Ovary (tissue), 3 donors: Measurements from ENCODE around the gene COL5A2.

Experiments used
- EP300 ChIP-seq: sonication (generic); formaldehyde crosslinking; IDR thresholded peaks from one replicate; pipeline ENCODE4 v1.6.1; 2017; ENCODE audit warnings: antibody characterized with exemption
- POLR2A ChIP-seq: fragments of 450-650 bp; IDR thresholded peaks from one replicate; pipeline ENCODE4 v1.6.1; 2017; ENCODE audit warnings: antibody characterized with exemption, mild to moderate bottlenecking, moderate library complexity
- TF ChIP-seq, protein P1 (sequence below), 3 donors: fragments of 450-650 bp in 2 of 3; fragments of 200-600 bp in 1 of 3; IDR thresholded peaks; one replicate each; pipeline versions ENCODE4 v1.5.1 to v1.8.0; 2016 to 2022; ENCODE audit warnings: antibody characterized with exemption in 3 of 3, mild to moderate bottlenecking in 1 of 3
- donor health status: DM: no; HTN: no; CAD: no.

DNA sequence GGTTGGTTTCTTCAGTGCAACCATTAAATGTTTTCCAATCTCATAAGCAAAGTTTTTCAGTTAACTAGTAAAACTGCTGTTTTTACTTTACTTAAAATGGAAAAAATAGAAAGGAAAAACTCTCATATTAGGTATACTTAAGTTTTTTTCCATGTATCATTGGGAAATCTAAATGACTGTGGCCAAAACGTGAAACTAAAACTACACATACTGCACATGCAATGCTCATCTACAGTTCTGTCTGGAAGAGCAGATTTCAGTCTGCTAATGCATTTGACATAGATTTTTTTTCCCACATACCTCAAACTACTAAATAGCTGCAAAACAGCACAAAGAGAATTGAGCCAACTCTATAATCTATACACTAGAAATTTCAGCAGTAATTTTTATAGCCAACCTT, 62.6 kb downstream of the COL5A2 start:
- TF ChIP-seq, protein P1, sequence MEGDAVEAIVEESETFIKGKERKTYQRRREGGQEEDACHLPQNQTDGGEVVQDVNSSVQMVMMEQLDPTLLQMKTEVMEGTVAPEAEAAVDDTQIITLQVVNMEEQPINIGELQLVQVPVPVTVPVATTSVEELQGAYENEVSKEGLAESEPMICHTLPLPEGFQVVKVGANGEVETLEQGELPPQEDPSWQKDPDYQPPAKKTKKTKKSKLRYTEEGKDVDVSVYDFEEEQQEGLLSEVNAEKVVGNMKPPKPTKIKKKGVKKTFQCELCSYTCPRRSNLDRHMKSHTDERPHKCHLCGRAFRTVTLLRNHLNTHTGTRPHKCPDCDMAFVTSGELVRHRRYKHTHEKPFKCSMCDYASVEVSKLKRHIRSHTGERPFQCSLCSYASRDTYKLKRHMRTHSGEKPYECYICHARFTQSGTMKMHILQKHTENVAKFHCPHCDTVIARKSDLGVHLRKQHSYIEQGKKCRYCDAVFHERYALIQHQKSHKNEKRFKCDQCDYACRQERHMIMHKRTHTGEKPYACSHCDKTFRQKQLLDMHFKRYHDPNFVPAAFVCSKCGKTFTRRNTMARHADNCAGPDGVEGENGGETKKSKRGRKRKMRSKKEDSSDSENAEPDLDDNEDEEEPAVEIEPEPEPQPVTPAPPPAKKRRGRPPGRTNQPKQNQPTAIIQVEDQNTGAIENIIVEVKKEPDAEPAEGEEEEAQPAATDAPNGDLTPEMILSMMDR (IDR thresholded peaks at IDR 0.05), result no peak
- TF ChIP-seq POLR2A, result no peak
- TF ChIP-seq EP300, result no peak
